ENCODE measurements around the gene MKNK2.

DNA sequence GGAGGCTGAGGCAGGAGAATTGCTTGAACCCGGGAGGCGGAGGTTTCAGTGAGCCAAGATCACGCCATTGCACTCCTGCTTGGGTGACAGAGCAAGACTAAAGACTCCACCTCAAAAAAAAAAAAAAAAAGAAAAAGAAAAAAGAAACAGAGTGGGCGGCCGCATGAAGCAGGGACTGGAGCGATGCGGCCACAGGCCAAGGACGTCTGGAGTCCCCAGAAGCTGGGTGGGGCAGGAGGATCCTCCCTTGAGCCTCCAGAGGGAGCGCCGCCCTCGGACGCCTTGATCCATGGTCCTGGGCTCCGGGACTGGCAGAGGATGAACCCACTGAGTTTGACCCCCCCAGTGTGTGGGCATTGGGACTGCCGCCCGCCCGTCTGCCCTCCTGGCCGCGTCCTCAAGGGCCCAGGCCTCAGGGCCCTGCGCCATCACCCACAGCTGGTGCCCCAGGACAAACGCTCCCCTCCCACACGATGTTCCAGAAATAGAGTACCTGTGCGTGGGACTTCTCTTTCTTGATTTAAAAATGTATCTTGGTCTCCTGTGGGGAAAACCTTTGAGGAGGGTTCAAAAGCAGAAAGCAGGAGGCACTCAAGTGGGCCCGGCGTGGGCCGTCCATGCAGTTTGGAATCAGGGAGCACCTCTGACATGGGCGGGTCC is 51.1 kb downstream of the MKNK2 start:
- TF ChIP-seq EP300 (IDR thresholded peaks at IDR 0.05; ENCODE audit: borderline replicate concordance) (no peak), TEAD4 (IDR thresholded peaks at IDR 0.05) (no peak)
- TF ChIP-seq, protein P1, sequence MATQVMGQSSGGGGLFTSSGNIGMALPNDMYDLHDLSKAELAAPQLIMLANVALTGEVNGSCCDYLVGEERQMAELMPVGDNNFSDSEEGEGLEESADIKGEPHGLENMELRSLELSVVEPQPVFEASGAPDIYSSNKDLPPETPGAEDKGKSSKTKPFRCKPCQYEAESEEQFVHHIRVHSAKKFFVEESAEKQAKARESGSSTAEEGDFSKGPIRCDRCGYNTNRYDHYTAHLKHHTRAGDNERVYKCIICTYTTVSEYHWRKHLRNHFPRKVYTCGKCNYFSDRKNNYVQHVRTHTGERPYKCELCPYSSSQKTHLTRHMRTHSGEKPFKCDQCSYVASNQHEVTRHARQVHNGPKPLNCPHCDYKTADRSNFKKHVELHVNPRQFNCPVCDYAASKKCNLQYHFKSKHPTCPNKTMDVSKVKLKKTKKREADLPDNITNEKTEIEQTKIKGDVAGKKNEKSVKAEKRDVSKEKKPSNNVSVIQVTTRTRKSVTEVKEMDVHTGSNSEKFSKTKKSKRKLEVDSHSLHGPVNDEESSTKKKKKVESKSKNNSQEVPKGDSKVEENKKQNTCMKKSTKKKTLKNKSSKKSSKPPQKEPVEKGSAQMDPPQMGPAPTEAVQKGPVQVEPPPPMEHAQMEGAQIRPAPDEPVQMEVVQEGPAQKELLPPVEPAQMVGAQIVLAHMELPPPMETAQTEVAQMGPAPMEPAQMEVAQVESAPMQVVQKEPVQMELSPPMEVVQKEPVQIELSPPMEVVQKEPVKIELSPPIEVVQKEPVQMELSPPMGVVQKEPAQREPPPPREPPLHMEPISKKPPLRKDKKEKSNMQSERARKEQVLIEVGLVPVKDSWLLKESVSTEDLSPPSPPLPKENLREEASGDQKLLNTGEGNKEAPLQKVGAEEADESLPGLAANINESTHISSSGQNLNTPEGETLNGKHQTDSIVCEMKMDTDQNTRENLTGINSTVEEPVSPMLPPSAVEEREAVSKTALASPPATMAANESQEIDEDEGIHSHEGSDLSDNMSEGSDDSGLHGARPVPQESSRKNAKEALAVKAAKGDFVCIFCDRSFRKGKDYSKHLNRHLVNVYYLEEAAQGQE (IDR thresholded peaks at IDR 0.05; ENCODE audit: low read depth): no peak

All from Ishikawa (cell line).